Naive B cell (primary cell): ENCODE results near the gene NINJ1. TPM values are rescaled to one million over a fixed set of nuclear protein-coding genes. Genes with fewer than 3 reads are reported as not detected.

ENCODE experiments used
- ATAC-seq, 2 donors: fragments of 150-1000 bp; cut with Tn5 transposase; 2 replicates each; pipeline ENCODE4 v1.10.0; 2021; ENCODE audit warnings: low read depth in 2 of 2, mild to moderate bottlenecking in 2 of 2, moderate library complexity in 2 of 2
- DNase-seq: peaks from one replicate; pipeline ENCODE4 v3.0.0; 2022
- H3K27ac Mint-ChIP-seq, 6 donors: one replicate each; pipeline ENCODE4 v1.8.0; 2020 to 2022; ENCODE audit warnings: mild to moderate bottlenecking in 6 of 6, mixed read lengths in 6 of 6, moderate library complexity in 5 of 6, inconsistent platforms in 2 of 6
- H3K27me3 Mint-ChIP-seq, 3 donors: one replicate each; pipeline ENCODE4 v1.8.0; 2021 to 2022; ENCODE audit warnings: mixed read lengths in 3 of 3, mild to moderate bottlenecking in 1 of 3
- H3K36me3 Mint-ChIP-seq, 2 donors: one replicate each; pipeline ENCODE4 v1.8.0; 2020 to 2022; ENCODE audit warnings: mixed read lengths in 2 of 2, inconsistent platforms in 1 of 2, mild to moderate bottlenecking in 1 of 2
- H3K4me1 Mint-ChIP-seq, 3 donors: one replicate each; pipeline ENCODE4 v1.8.0; 2020 to 2022; ENCODE audit warnings: mixed read lengths in 3 of 3, inconsistent platforms in 1 of 3, mild to moderate bottlenecking in 1 of 3, moderate library complexity in 1 of 3
- H3K4me3 Mint-ChIP-seq, 8 donors: one replicate each; pipeline ENCODE4 v1.8.0; 2020 to 2022; ENCODE audit warnings: mild to moderate bottlenecking in 8 of 8, mixed read lengths in 8 of 8, moderate library complexity in 8 of 8, inconsistent platforms in 2 of 8
- H3K9me3 Mint-ChIP-seq, 7 donors: one replicate each; pipeline ENCODE4 v1.8.0; 2020 to 2022; ENCODE audit warnings: mixed read lengths in 7 of 7, mild to moderate bottlenecking in 5 of 7, inconsistent platforms in 2 of 7, moderate library complexity in 1 of 7
- polyA plus RNA-seq, 6 donors: library from polyadenylated mRNA; unstranded; fragments of 300-500 nt; fragmentation: Illumina TruSeq; gene quantifications; one replicate each; pipeline ENCODE4 v1.2.3, GENCODE V29; 2021; ENCODE audit warnings: low read depth in 6 of 6

Gene NINJ1
- polyA plus RNA-seq, 6 donors from 2014 or later: 4.3 to 14.2 (median 7.1) TPM

- Mint-ChIP-seq H3K4me1 (peaks cover 19 to 23% (median 23%) of the 10 kb centered on the region in 3 donors), H3K27ac (peak overlapping the region in 1 of 6 donors; percentile 73), H3K9me3 (no peaks in the 10 kb centered on the region), H3K27me3 (no peaks in the 10 kb centered on the region), H3K36me3 (no peaks in the 10 kb centered on the region), H3K4me3 (no peak overlapping the region)
- ATAC-seq: no peak
- DNase-seq: no peak
Measured at GRCh38 chr9:93126825-93127368, 7.2 kb downstream of the NINJ1 start.

- Mint-ChIP-seq H3K27me3 (no peaks in the 10 kb centered on the region), H3K36me3 (no peaks in the 10 kb centered on the region), H3K9me3 (no peaks in the 10 kb centered on the region), H3K4me1 (peaks cover 18 to 26% (median 25%) of the 10 kb centered on the region in 3 donors), H3K27ac (peak overlapping the region in 1 of 6 donors; percentile 62), H3K4me3 (no peak overlapping the region)
- DNase-seq (no peak), ATAC-seq (no peak)
Measured at GRCh38 chr9:93126151-93126781, 7.8 kb downstream of the NINJ1 start.

- ATAC-seq: no peak
- Mint-ChIP-seq H3K4me1 (peaks cover 20 to 35% (median 27%) of the 10 kb centered on the region in 3 donors), H3K27ac (no peak overlapping the region), H3K4me3 (peak overlapping the region in 1 of 8 donors; percentile 16), H3K36me3 (no peaks in the 10 kb centered on the region), H3K27me3 (no peaks in the 10 kb centered on the region), H3K9me3 (no peaks in the 10 kb centered on the region)
- no peak for DNase-seq
Measured at GRCh38 chr9:93125331-93125894, 8.6 kb downstream of the NINJ1 start.

GRCh38 chr9:93124793-93125192, 9.3 kb downstream of the NINJ1 start:
- Mint-ChIP-seq H3K4me3 (no peak overlapping the region), H3K4me1 (peaks cover 26 to 41% (median 33%) of the 10 kb centered on the region in 3 donors), H3K27ac (no peak overlapping the region), H3K27me3 (no peaks in the 10 kb centered on the region), H3K36me3 (no peaks in the 10 kb centered on the region), H3K9me3 (no peaks in the 10 kb centered on the region)
- no peak for ATAC-seq
- DNase-seq: no peak

GRCh38 chr9:93123561-93124283, 10.3 kb downstream of the NINJ1 start:
- no peak overlapping the region for H3K4me3 Mint-ChIP-seq

GRCh38 chr9:93122721-93123221, 11.3 kb downstream of the NINJ1 start:
- H3K9me3 Mint-ChIP-seq: no peaks in the 10 kb centered on the region
- ATAC-seq: no peak
- H3K27ac Mint-ChIP-seq: peak overlapping the region in 2 of 6 donors; percentile 5 to 84
- no peaks in the 10 kb centered on the region for H3K36me3 Mint-ChIP-seq
- no peaks in the 10 kb centered on the region for H3K27me3 Mint-ChIP-seq
- H3K4me1 Mint-ChIP-seq: peaks cover 32 to 43% (median 37%) of the 10 kb centered on the region in 3 donors
- DNase-seq: no peak
- no peak overlapping the region for H3K4me3 Mint-ChIP-seq

More at GRCh38 chr9:93123561-93124283, 10.3 kb downstream of the NINJ1 start:
- Mint-ChIP-seq H3K9me3 (no peaks in the 10 kb centered on the region), H3K27ac (no peak overlapping the region), H3K4me1 (peaks cover 36 to 46% (median 41%) of the 10 kb centered on the region in 3 donors), H3K27me3 (no peaks in the 10 kb centered on the region), H3K36me3 (no peaks in the 10 kb centered on the region)
- ATAC-seq: no peak
- DNase-seq: no peak

- Mint-ChIP-seq H3K4me1 (peaks cover 20 to 32% (median 25%) of the 10 kb centered on the region in 3 donors), H3K36me3 (no peaks in the 10 kb centered on the region), H3K9me3 (no peaks in the 10 kb centered on the region), H3K27ac (peak overlapping the region in 2 of 6 donors; percentile 84 to 91), H3K4me3 (no peak overlapping the region), H3K27me3 (no peaks in the 10 kb centered on the region)
- no peak for ATAC-seq
- DNase-seq: no peak
Measured at GRCh38 chr9:93121316-93122241, 12.5 kb downstream of the NINJ1 start.

- Mint-ChIP-seq H3K36me3 (no peaks in the 10 kb centered on the region), H3K4me1 (peaks cover 19 to 25% (median 23%) of the 10 kb centered on the region in 3 donors), H3K4me3 (peak overlapping the region in 1 of 8 donors; percentile 66), H3K9me3 (no peaks in the 10 kb centered on the region), H3K27me3 (no peaks in the 10 kb centered on the region), H3K27ac (peak overlapping the region in 2 of 6 donors; percentile 69 to 84)
- DNase-seq (no peak), ATAC-seq (no peak)
Measured at GRCh38 chr9:93120846-93121315, 13.2 kb downstream of the NINJ1 start.

- ATAC-seq: peak; percentile 80 to 86
- peak; percentile 66 for DNase-seq
- Mint-ChIP-seq H3K36me3 (no peaks in the 10 kb centered on the region), H3K4me1 (peaks cover 18 to 24% (median 23%) of the 10 kb centered on the region in 3 donors), H3K27me3 (no peaks in the 10 kb centered on the region), H3K9me3 (no peaks in the 10 kb centered on the region), H3K27ac (peak overlapping the region; percentile 84 to 98 (median 95)), H3K4me3 (peak overlapping the region; percentile 17 to 88 (median 80))
Measured at GRCh38 chr9:93119953-93120845, 13.9 kb downstream of the NINJ1 start.

GRCh38 chr9:93119703-93119952, 14.4 kb downstream of the NINJ1 start:
- Mint-ChIP-seq H3K27ac (peak overlapping the region in 5 of 6 donors; percentile 84 to 98 (median 94)), H3K4me1 (peaks cover 18 to 29% (median 24%) of the 10 kb centered on the region in 3 donors), H3K9me3 (no peaks in the 10 kb centered on the region), H3K27me3 (no peaks in the 10 kb centered on the region), H3K4me3 (peak overlapping the region in 6 of 8 donors; percentile 17 to 88 (median 68)), H3K36me3 (no peaks in the 10 kb centered on the region)
- DNase-seq (no peak), ATAC-seq (no peak)

- H3K4me1 Mint-ChIP-seq: peaks cover 18 to 29% (median 24%) of the 10 kb centered on the region in 3 donors
- no peaks in the 10 kb centered on the region for H3K36me3 Mint-ChIP-seq
- no peaks in the 10 kb centered on the region for H3K9me3 Mint-ChIP-seq
- DNase-seq (no peak), ATAC-seq (no peak)
- H3K4me3 Mint-ChIP-seq: peak overlapping the region in 4 of 8 donors; percentile 17 to 87 (median 52)
- no peaks in the 10 kb centered on the region for H3K27me3 Mint-ChIP-seq
- peak overlapping the region in 5 of 6 donors; percentile 27 to 98 (median 84) for H3K27ac Mint-ChIP-seq
Measured at GRCh38 chr9:93118863-93119702, 15.0 kb downstream of the NINJ1 start.
